WTC11 (cell line): ENCODE results near the gene MCFD2.

Experiments
- CBFB ChIP-seq: sonication (generic); formaldehyde crosslinking; IDR thresholded peaks from 2 replicates; pipeline ENCODE4 v1.8.1; 2022; ENCODE audit warnings: mild to moderate bottlenecking, low read depth, missing genetic modification reagents
- CREB1 ChIP-seq: sonication (generic); formaldehyde crosslinking; IDR thresholded peaks from 2 replicates; pipeline ENCODE4 v1.8.0; 2023; ENCODE audit warnings: mild to moderate bottlenecking, missing genetic modification reagents
- ESRRA ChIP-seq: sonication (generic); formaldehyde crosslinking; IDR thresholded peaks from 2 replicates; pipeline ENCODE4 v1.8.1; 2022; ENCODE audit warnings: mild to moderate bottlenecking, missing genetic modification reagents, borderline replicate concordance
- FOXK1 ChIP-seq: sonication (generic); formaldehyde crosslinking; IDR thresholded peaks from 2 replicates; pipeline ENCODE4 v1.8.0; 2022; ENCODE audit warnings: mild to moderate bottlenecking, moderate library complexity, missing genetic modification reagents
- NFE2L1 ChIP-seq: sonication (generic); formaldehyde crosslinking; IDR thresholded peaks from 2 replicates; pipeline ENCODE4 v1.8.1; 2023; ENCODE audit warnings: missing genetic modification reagents
- SMAD3 ChIP-seq: sonication (generic); formaldehyde crosslinking; IDR thresholded peaks from 2 replicates; pipeline ENCODE4 v1.8.0; 2022; ENCODE audit warnings: missing genetic modification reagents, mild to moderate bottlenecking, borderline replicate concordance
- SP1 ChIP-seq: sonication (generic); formaldehyde crosslinking; conservative IDR thresholded peaks from 2 replicates; pipeline ENCODE4 v1.8.1; 2022; ENCODE audit warnings: missing genetic modification reagents
- TF ChIP-seq, protein P1 (sequence below): fragments of 200-600 bp; IDR thresholded peaks from 2 replicates; pipeline ENCODE4 v1.8.0; 2022; ENCODE audit warnings: antibody characterized with exemption
- TF ChIP-seq, protein P2 (sequence below): sonication (generic); formaldehyde crosslinking; IDR thresholded peaks from 2 replicates; pipeline ENCODE4 v1.8.1; 2022; ENCODE audit warnings: mild to moderate bottlenecking, missing genetic modification reagents, moderate library complexity, borderline replicate concordance
- TF ChIP-seq, protein P3 (sequence below): sonication (generic); formaldehyde crosslinking; IDR thresholded peaks from 2 replicates; pipeline ENCODE4 v1.8.0; 2022; ENCODE audit warnings: missing genetic modification reagents
- TF ChIP-seq, protein P4 (sequence below): sonication (generic); formaldehyde crosslinking; IDR thresholded peaks from 2 replicates; pipeline ENCODE4 v1.8.0; 2022; ENCODE audit warnings: mild to moderate bottlenecking, missing genetic modification reagents
- TF ChIP-seq, protein P5 (sequence below): sonication (generic); formaldehyde crosslinking; conservative IDR thresholded peaks from 2 replicates; pipeline ENCODE4 v1.8.1; 2023; ENCODE audit warnings: mild to moderate bottlenecking, low read depth, missing genetic modification reagents, moderate library complexity
- TF ChIP-seq, protein P6 (sequence below): sonication (generic); formaldehyde crosslinking; IDR thresholded peaks from 2 replicates; pipeline ENCODE4 v1.8.1; 2022; ENCODE audit warnings: mild to moderate bottlenecking, moderate library complexity, missing genetic modification reagents

DNA sequence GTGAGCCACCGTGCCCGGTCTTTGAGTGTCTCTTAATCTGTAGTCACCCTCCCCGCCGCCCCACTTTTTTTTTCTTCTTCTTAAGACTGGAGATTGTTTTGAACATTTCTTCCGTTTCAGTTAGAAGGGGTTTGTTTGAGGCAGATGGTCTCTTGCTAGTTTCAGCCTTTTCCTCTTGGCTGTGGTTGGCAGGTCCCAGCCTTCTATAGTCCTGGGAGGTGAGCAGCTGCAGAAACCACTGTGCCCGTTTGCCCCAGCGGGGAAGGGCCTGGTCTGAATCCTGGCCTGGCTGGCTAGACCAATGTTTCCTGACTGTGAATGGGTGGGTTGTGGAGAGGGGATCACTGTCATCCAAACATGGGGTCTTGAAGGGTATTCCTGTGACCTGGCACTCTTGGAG lies 30.1 kb upstream of the MCFD2 start:
- TF ChIP-seq, protein P1, sequence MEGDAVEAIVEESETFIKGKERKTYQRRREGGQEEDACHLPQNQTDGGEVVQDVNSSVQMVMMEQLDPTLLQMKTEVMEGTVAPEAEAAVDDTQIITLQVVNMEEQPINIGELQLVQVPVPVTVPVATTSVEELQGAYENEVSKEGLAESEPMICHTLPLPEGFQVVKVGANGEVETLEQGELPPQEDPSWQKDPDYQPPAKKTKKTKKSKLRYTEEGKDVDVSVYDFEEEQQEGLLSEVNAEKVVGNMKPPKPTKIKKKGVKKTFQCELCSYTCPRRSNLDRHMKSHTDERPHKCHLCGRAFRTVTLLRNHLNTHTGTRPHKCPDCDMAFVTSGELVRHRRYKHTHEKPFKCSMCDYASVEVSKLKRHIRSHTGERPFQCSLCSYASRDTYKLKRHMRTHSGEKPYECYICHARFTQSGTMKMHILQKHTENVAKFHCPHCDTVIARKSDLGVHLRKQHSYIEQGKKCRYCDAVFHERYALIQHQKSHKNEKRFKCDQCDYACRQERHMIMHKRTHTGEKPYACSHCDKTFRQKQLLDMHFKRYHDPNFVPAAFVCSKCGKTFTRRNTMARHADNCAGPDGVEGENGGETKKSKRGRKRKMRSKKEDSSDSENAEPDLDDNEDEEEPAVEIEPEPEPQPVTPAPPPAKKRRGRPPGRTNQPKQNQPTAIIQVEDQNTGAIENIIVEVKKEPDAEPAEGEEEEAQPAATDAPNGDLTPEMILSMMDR: no peak
- TF ChIP-seq, protein P2, sequence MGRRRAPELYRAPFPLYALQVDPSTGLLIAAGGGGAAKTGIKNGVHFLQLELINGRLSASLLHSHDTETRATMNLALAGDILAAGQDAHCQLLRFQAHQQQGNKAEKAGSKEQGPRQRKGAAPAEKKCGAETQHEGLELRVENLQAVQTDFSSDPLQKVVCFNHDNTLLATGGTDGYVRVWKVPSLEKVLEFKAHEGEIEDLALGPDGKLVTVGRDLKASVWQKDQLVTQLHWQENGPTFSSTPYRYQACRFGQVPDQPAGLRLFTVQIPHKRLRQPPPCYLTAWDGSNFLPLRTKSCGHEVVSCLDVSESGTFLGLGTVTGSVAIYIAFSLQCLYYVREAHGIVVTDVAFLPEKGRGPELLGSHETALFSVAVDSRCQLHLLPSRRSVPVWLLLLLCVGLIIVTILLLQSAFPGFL: no peak
- no peak for TF ChIP-seq SP1 (CRISPR knock-in tag)
- TF ChIP-seq, protein P3, sequence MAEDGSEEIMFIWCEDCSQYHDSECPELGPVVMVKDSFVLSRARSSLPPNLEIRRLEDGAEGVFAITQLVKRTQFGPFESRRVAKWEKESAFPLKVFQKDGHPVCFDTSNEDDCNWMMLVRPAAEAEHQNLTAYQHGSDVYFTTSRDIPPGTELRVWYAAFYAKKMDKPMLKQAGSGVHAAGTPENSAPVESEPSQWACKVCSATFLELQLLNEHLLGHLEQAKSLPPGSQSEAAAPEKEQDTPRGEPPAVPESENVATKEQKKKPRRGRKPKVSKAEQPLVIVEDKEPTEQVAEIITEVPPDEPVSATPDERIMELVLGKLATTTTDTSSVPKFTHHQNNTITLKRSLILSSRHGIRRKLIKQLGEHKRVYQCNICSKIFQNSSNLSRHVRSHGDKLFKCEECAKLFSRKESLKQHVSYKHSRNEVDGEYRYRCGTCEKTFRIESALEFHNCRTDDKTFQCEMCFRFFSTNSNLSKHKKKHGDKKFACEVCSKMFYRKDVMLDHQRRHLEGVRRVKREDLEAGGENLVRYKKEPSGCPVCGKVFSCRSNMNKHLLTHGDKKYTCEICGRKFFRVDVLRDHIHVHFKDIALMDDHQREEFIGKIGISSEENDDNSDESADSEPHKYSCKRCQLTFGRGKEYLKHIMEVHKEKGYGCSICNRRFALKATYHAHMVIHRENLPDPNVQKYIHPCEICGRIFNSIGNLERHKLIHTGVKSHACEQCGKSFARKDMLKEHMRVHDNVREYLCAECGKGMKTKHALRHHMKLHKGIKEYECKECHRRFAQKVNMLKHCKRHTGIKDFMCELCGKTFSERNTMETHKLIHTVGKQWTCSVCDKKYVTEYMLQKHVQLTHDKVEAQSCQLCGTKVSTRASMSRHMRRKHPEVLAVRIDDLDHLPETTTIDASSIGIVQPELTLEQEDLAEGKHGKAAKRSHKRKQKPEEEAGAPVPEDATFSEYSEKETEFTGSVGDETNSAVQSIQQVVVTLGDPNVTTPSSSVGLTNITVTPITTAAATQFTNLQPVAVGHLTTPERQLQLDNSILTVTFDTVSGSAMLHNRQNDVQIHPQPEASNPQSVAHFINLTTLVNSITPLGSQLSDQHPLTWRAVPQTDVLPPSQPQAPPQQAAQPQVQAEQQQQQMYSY (CRISPR knock-in tag): no peak
- no peak for TF ChIP-seq CREB1 (CRISPR knock-in tag)
- TF ChIP-seq, protein P4, sequence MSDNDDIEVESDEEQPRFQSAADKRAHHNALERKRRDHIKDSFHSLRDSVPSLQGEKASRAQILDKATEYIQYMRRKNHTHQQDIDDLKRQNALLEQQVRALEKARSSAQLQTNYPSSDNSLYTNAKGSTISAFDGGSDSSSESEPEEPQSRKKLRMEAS (CRISPR knock-in tag): no peak
- no peak for TF ChIP-seq FOXK1
- TF ChIP-seq, protein P5, sequence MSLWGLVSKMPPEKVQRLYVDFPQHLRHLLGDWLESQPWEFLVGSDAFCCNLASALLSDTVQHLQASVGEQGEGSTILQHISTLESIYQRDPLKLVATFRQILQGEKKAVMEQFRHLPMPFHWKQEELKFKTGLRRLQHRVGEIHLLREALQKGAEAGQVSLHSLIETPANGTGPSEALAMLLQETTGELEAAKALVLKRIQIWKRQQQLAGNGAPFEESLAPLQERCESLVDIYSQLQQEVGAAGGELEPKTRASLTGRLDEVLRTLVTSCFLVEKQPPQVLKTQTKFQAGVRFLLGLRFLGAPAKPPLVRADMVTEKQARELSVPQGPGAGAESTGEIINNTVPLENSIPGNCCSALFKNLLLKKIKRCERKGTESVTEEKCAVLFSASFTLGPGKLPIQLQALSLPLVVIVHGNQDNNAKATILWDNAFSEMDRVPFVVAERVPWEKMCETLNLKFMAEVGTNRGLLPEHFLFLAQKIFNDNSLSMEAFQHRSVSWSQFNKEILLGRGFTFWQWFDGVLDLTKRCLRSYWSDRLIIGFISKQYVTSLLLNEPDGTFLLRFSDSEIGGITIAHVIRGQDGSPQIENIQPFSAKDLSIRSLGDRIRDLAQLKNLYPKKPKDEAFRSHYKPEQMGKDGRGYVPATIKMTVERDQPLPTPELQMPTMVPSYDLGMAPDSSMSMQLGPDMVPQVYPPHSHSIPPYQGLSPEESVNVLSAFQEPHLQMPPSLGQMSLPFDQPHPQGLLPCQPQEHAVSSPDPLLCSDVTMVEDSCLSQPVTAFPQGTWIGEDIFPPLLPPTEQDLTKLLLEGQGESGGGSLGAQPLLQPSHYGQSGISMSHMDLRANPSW (CRISPR knock-in tag): no peak
- TF ChIP-seq, protein P6, sequence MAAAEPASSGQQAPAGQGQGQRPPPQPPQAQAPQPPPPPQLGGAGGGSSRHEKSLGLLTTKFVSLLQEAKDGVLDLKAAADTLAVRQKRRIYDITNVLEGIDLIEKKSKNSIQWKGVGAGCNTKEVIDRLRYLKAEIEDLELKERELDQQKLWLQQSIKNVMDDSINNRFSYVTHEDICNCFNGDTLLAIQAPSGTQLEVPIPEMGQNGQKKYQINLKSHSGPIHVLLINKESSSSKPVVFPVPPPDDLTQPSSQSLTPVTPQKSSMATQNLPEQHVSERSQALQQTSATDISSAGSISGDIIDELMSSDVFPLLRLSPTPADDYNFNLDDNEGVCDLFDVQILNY (CRISPR knock-in tag): no peak
- no peak for TF ChIP-seq CBFB (CRISPR knock-in tag)
- TF ChIP-seq SMAD3: no peak
- TF ChIP-seq NFE2L1 (CRISPR knock-in tag): no peak
- no peak for TF ChIP-seq ESRRA (CRISPR knock-in tag)
